SK-N-MC (cell line): ENCODE measurements around the gene CHPF.

Experiments used
- EZH2 ChIP-seq: fragments of 200-600 bp; sonication (generic); IDR thresholded peaks from one replicate; pipeline ENCODE4 v1.6.1; 2017; ENCODE audit warnings: antibody characterized with exemption
- POLR2AphosphoS5 ChIP-seq: IDR thresholded peaks from 2 replicates; pipeline ENCODE4 v1.6.1; 2012; ENCODE audit warnings: mild to moderate bottlenecking, low read depth, low read length, borderline replicate concordance

DNA sequence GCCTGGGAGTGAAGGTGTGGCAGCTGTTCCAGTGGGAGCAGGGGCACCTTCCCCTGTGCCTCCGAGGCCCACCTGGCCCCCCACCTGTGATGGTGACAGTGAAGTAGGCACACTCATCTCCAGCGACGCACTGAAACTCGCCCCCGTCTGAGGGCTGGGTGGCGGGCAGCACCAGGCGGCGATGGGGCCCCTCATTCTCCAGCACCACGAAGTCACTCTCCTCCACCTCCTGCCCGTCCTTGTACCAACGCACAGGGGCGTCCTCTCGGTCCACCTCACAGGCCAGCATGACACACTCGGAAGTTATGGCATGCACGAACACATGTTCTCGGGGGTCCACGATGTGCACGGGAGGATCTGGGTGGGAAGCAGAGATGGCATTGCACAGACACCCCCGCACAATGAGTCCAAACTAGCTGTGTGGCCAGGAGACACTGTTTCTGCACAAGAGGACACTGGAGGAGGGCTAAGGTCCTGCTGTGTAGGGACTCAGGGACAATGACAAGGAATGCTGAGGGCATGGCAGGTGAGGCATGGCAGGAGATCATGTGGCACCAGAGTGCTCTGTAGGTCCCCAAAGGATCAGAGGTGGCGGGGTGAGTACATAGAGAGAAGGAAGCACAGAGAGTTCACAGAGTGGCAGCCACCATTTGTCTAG lies 19.8 kb upstream of the CHPF start:
- TF ChIP-seq EZH2, result no peak
- no peak for TF ChIP-seq POLR2AphosphoS5
